Measurements from ENCODE around the gene DPP6.

- no peak for TF ChIP-seq POLR2A (IDR thresholded peaks at IDR 0.05; ENCODE audit: low read depth, low read length)
- no peak for TF ChIP-seq PAX5 (IDR thresholded peaks at IDR 0.05; ENCODE audit: insufficient read depth, low read length, severe bottlenecking)
- no peak for TF ChIP-seq TAF1 (IDR thresholded peaks at IDR 0.05; ENCODE audit: low read depth, low read length)
- no peak for TF ChIP-seq SPI1 (IDR thresholded peaks at IDR 0.05; ENCODE audit: low read depth, low read length)
- no peak for TF ChIP-seq POLR2AphosphoS5 (IDR thresholded peaks at IDR 0.05; ENCODE audit: low read depth, low read length)
- no peak for TF ChIP-seq POU2F2 (IDR thresholded peaks at IDR 0.05; ENCODE audit: low read depth, low read length)
Observed at GRCh38 chr7:154735766-154736165, 683.6 kb downstream of the DPP6 start.
